NCI-H1436 treated with DMSO at 0.1 percent for 48 hours (cell line): ENCODE results near the gene GSX1.
"Not testable (repeated sequence)": the region's sequence is repeated elsewhere in the genome, so short reads cannot be mapped to it uniquely, and the experiment has no call there.

Source experiments
- DNase-seq: peaks from one replicate; lab custom pipeline; 2025; lab: John Stamatoyannopoulos, UW

The GSX1 gene

GRCh38 chr13:27792393-27793218 lies at the start of gene GSX1:
GSX1 (plus strand) TSS chr13:27792483; CDS start chr13:27792691, 208 bp downstream.
- no peak for DNase-seq

GRCh38 chr13:27744801-27745200 lies 47.5 kb upstream of the GSX1 start:
- DNase-seq = no peak

- no peak for DNase-seq
Measured at GRCh38 chr13:27745301-27745700, 47.0 kb upstream of the GSX1 start.

- DNase-seq = not testable (repeated sequence)
Measured at GRCh38 chr13:27748143-27748542, 44.1 kb upstream of the GSX1 start.

- no peak for DNase-seq
Measured at GRCh38 chr13:27751953-27752532, 40.2 kb upstream of the GSX1 start.

- DNase-seq = no peak
Measured at GRCh38 chr13:27765650-27766049, 26.6 kb upstream of the GSX1 start.

- DNase-seq = peak; percentile 5
Measured at GRCh38 chr13:27770809-27771208, 21.5 kb upstream of the GSX1 start.

- DNase-seq = no peak
Measured at GRCh38 chr13:27772651-27773425, 19.4 kb upstream of the GSX1 start.

GRCh38 chr13:27774169-27774568 lies 18.1 kb upstream of the GSX1 start:
- DNase-seq = no peak

- no peak for DNase-seq
Measured at GRCh38 chr13:27774651-27775050, 17.6 kb upstream of the GSX1 start.

- no peak for DNase-seq
Measured at GRCh38 chr13:27775943-27776342, 16.3 kb upstream of the GSX1 start.

- no peak for DNase-seq
Measured at GRCh38 chr13:27782151-27782550, 10.1 kb upstream of the GSX1 start.

- DNase-seq = no peak
Measured at GRCh38 chr13:27783111-27783510, 9.2 kb upstream of the GSX1 start.

GRCh38 chr13:27788271-27788670 lies 4.0 kb upstream of the GSX1 start:
- DNase-seq = no peak

GRCh38 chr13:27789153-27789494 lies 3.2 kb upstream of the GSX1 start:
- no peak for DNase-seq

GRCh38 chr13:27789495-27790303 lies 2.6 kb upstream of the GSX1 start:
- no peak for DNase-seq

GRCh38 chr13:27790523-27790922 lies 1.8 kb upstream of the GSX1 start:
- no peak for DNase-seq

- DNase-seq = no peak
Measured at GRCh38 chr13:27791146-27791900, 960 bp upstream of the GSX1 start.

GRCh38 chr13:27791901-27792392 lies 336 bp upstream of the GSX1 start:
- no peak for DNase-seq

GRCh38 chr13:27793507-27794367 lies 1.5 kb downstream of the GSX1 start:
- no peak for DNase-seq
